GM18951 (cell line): ENCODE results near the gene LMTK2.

Experiments used
- POLR2A ChIP-seq: IDR thresholded peaks from 4 replicates; pipeline ENCODE4 v1.6.1; 2011; ENCODE audit warnings: mild to moderate bottlenecking; ENCODE audit not compliant: insufficient read length, insufficient read depth; ENCODE audit errors: extremely low read depth
- in situ Hi-C: fragments of 300-500 bp; cut with MboI; formaldehyde crosslinking; loops from one replicate; pipeline ENCODE4 v1.12.0; 2022; ENCODE audit warnings: low sequenced_read_pairs, mixed read lengths, inconsistent platforms; ENCODE audit not compliant: unreplicated experiment

LMTK2 gene

DNA sequence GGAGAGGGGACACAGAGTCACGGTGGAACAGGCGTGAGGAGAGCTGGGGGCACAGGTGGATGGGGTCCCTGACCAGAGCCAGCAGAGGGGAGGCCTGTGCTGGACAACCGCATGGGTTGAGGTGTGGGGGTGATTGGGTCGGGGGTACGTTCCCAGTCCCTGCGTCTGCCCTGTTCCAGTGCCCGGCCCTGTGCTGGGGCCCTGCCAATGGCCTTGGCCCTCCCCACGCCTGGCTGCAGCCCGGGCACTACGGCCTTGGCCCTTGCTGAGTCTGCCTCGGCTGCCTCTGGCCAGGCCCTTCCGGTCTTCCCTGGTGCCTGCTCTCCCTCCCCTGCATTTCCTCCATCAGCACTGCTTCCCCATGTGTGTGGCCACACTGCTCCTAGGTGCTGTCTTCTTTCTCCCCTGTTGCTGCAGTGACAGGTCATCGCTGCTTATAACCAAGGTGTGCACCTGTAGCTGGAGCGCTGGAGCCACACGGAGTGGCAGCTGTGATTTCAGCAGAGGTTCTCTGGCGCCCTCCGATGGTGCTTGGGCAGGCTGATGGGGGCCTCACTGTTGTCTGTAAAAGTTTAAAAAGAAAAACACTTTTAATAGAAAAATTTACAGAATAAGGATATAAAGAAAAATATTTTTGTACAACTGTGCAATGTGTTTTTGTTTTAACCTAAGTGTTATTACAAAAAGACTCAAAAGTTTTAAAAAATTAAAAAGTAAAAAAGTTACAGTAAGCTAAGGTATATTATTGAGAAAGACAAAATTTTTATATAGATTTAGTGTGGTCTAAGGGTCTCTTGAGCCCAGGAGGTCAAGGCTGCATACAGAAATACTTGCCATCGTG lies 59.4 kb downstream of the LMTK2 start:
- in situ Hi-C loops: no loop called here
- TF ChIP-seq POLR2A: no peak

GRCh38 chr7:98166668-98166970 lies 60.0 kb downstream of the LMTK2 start:
- no peak for TF ChIP-seq POLR2A
- in situ Hi-C loops: no loop called here

GRCh38 chr7:98167653-98168052 lies 61.0 kb downstream of the LMTK2 start:
- TF ChIP-seq POLR2A: no peak

DNA sequence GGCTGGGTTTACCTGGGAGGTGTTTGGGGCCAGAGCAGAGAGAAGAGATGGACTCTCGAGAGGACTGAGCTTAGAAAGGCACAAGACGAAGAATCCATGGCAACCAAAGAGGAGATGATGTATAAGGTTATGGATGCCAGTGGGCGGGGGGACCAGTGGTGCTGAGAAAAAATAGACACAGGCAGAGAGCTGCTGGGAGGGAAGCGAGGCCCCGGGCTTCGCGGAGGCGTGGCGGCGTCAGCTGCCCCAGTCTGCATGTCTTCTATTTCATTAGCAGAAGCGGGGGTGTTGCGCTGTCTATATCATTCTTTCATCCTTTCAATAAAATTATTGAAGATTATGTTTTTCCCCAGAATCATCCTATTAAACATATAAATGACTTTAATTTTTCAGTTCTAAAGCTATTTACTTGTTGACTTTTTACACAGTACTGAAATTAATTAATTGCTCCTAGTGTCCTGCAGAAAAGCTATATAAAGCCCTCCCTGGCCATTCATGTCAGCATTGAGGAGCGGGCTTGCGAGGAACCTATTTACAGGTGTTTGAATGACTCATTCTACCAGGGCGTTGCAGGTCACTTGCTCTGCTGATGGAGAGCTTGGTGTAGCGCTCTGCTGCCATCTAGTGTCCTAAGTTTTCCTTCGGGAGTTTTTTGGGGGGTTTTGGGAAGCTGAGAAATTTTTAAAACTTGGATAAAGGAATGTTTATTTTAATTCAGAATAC lies 61.7 kb downstream of the LMTK2 start:
- in situ Hi-C loops: no loop called here

More at GRCh38 chr7:98167653-98168052, 61.0 kb downstream of the LMTK2 start:
- in situ Hi-C loops: no loop called here

GRCh38 chr7:98168904-98169621 lies 62.4 kb downstream of the LMTK2 start:
- TF ChIP-seq POLR2A: no peak
- in situ Hi-C loops: no loop called here

More for the DNA sequence above, 61.7 kb downstream of the LMTK2 start:
- TF ChIP-seq POLR2A: no peak

DNA sequence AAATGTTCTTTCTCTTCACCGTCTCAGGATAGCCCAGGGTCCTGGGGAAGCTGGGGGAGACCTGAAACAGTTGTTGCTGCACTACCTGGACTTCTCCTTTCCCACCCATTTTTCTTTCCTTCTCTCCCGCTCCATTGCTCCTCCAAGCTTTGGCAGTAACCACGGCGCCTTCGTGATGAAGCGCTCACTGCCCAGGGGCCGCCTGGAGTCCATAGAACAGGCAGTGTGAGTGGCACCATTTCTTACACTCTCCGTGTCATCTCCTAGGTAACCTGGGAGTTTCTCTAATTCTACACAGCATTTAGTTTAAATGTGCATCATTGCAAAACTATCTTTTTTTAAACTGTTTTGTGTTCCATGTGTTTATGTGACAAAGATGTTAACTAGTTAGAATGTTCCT lies 64.3 kb downstream of the LMTK2 start:
- no peak for TF ChIP-seq POLR2A
- in situ Hi-C loops: no loop called here

GRCh38 chr7:98171449-98171848 lies 64.8 kb downstream of the LMTK2 start:
- no peak for TF ChIP-seq POLR2A
- in situ Hi-C loops: no loop called here

DNA sequence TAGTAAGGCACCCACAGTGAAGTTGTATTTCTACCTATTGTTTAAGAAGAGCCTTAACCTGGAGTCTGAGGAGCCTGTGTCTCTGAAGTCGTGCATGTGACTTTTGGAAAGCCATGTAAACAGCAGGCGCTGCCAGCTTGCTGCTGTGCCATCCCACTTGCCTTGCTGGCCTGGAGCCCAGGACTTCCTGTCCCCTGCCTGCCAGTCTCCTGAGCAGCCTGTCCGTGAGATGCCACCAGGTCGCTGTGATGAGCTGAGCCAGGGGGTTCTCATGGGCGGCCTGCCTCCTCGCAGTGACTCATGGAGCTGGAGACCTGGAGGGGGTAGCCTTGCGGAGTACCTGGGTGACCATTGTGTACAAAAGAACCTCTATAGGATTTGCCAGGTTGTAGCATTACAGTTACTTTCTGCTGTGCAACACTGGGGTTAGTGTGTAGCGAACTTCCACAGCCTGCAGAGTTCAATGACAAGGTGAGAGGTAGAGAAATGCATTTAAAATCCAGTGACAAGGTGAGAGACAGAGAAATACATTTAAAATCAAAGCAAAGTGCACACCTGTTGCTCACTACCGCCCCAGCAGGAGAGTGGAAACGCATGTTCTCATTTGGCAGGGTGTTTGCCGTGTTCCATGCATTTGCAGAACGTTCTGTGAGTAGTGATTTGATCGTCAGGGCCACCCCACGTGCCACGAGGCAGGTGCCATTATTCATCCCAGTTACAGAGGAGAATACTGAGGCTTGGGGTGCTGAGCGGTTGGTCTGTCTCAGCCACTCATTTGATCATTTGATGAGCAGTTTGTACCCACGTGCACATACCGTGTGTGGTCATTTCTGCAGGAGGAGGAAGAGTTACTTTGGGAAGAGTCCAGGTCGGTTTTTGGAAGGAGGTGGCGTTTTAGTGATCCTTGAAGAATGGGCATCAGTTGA lies 67.9 kb downstream of the LMTK2 start:
- in situ Hi-C loops: no loop called here
- TF ChIP-seq POLR2A: no peak

DNA sequence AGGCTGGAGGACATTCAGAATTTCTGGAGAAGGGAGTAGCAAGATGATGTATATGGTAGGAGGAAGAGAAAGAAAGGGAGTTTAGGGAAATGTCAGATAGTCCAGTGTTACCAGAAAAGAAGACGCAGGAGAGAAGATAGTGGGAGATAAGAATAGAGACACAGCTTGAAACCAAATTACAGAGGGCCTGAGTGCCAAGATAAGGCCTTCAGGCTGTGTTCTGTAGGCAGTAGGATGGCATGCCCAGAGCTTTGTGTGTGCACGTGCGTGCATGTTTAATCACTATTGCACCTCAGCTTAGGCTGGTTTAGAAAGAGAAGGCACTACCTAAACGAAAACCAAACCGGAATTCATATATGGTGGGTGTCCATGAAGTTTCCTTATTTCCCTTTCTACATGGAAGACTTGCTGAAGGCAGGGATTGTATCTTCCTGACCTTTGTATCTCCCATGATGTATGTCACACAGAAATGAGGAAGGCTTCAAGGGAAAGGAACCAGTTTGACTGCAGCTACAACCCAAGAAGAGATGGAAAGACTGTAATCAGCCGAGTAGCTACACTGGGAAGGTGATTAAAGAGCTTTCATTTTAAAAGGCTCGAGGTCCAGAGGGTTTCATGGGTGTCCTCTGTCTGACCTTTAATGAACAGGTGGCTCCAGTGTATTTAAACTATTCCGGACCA lies 68.7 kb downstream of the LMTK2 start:
- in situ Hi-C loops: no loop called here
- no peak for TF ChIP-seq POLR2A

GRCh38 chr7:98177553-98177952 lies 70.9 kb downstream of the LMTK2 start:
- in situ Hi-C loops: no loop called here
- no peak for TF ChIP-seq POLR2A

DNA sequence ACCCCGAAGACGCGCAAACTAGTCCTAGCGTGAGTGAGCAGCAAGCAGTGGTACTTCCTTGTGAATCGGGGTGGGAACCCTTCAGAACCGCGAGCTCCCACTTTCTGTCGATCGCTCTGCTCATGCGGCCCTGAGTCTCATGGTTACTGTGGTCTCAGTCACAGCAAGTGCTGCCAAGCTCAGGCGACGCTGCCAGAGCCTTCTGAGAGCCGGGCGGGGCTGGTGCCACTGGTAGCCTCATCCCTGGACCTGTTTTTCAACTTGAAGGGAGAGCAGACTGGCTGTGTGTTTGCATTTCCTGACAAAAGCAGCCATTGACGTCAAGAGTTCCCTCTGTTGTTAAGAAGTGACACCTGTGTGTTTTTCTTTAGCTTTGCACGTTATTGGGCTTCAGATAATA lies 71.7 kb downstream of the LMTK2 start:
- in situ Hi-C loops: no loop called here
- TF ChIP-seq POLR2A: no peak

DNA sequence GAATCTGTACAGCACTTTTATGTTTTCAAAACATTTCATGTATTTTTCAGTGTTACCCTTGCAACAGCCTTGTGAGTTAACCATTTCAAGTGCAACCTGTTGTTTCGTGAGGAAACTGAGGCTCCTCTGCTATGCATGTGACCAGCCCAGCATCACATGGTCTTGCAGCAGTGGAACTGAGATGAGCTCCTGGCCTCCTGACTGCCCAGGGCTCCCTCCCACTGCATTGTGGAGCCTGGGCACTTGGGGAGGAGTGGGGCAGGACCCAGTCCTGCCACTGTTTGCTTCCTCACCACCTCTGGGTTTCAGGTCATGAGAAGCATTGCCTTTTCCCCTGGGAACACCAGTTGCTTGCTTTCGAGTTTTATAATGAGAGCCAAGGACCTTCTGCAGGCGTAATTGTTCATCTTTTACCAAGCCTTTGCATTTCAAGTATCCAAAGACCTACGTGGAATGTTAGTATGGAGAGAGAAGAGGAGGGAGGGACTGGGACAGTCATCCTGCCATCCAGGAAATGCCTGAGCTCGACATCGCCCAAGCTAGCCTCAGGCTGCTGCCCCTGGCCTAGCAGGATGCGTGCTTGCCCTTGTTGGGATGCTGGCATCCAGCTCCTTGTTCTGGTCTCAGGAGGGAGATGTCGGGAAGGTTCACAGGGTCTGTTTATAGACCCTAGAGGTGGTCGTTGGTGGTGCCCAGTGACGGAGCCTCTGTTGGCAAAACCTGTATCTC lies 72.3 kb downstream of the LMTK2 start:
- in situ Hi-C loops: no loop called here
- no peak for TF ChIP-seq POLR2A

DNA sequence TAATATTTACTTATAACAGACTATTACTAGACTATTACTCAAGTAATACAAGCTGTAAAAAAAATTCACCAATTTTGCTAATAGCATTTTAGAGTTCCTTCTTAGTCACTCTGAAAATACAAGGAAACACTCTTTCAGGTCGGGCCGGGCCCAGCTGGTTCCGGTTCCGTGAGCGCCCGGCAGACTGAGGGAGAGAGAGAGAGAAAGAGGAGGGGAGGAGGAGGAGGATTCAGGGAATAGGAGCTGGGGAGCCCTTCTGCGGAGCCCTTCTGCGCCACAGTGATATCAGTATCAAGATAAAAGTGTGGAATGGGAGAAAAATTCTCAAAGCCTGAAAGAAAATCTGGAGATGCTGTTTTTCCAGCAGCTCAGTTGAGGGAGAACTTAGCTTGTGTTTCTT lies 74.1 kb downstream of the LMTK2 start:
- in situ Hi-C loops: no loop called here
- TF ChIP-seq POLR2A: no peak
